Sigmoid colon (tissue), 7 donors: ENCODE results near the gene ZNF571. TPM values are rescaled to one million over a fixed set of nuclear protein-coding genes. Genes with fewer than 3 reads are reported as not detected.

Experiments used
- DNase-seq: peaks from one replicate; pipeline ENCODE4 v3.0.0-alpha.2; 2019
- H3K27ac ChIP-seq, 4 donors: fragments of 200-600 bp; sonication (generic); one replicate each; pipeline ENCODE4 v1.5.1; 2016 to 2019; ENCODE audit warnings: mild to moderate bottlenecking in 1 of 4
- H3K27me3 ChIP-seq, 3 donors: fragments of 200-600 bp; sonication (generic); one replicate each; pipeline ENCODE4 v1.5.1; 2019; ENCODE audit warnings: mild to moderate bottlenecking in 1 of 3
- H3K36me3 ChIP-seq, 4 donors: fragments of 200-600 bp; sonication (generic); one replicate each; pipeline ENCODE4 v1.5.1; 2016 to 2019
- H3K4me1 ChIP-seq, 4 donors: fragments of 200-600 bp; sonication (generic); one replicate each; pipeline ENCODE4 v1.5.1; 2017 to 2019
- H3K4me3 ChIP-seq, 4 donors: fragments of 200-600 bp; sonication (generic); one replicate each; pipeline ENCODE4 v1.5.1; 2017 to 2019; ENCODE audit warnings: mild to moderate bottlenecking in 2 of 4, moderate library complexity in 1 of 4
- H3K9me3 ChIP-seq, 4 donors: fragments of 200-600 bp in 3 of 4; sonication (generic) in 3 of 4; one replicate each; pipeline versions ENCODE4 v1.5.1 to v1.6.1; 2013 to 2019
- EP300 ChIP-seq, 4 donors: sonication (generic); formaldehyde crosslinking; IDR thresholded peaks; one replicate each; pipeline ENCODE4 v1.6.1; 2017; ENCODE audit warnings: antibody characterized with exemption in 4 of 4
- POLR2A ChIP-seq, 2 donors: fragments of 450-650 bp; IDR thresholded peaks; one replicate each; pipeline ENCODE4 v1.6.1; 2016; ENCODE audit warnings: antibody characterized with exemption in 2 of 2, mild to moderate bottlenecking in 2 of 2, moderate library complexity in 2 of 2
- POLR2AphosphoS5 ChIP-seq, 4 donors: sonication (generic); formaldehyde crosslinking; IDR thresholded peaks; one replicate each; pipeline ENCODE4 v1.6.1; 2017; ENCODE audit warnings: antibody characterized with exemption in 4 of 4
- WGBS, 2 donors: extraction: QIAGEN DNeasy Blood & Tissue Kit; methylation state at CpG; one replicate each; pipeline ENCODE4 v1.1.7; 2013; 5-methylcytosine and 5-hydroxymethylcytosine counted together
- intact Hi-C: fragments of 100-400 bp; cut with DNase I; formaldehyde crosslinking; loops from one replicate; pipeline ENCODE4 v1.15.1; 2023
- polyA plus RNA-seq, 3 donors: library from polyadenylated mRNA; stranded (reverse); fragments of 200-250 nt; gene quantifications; one replicate each; pipeline ENCODE4 v1.2.3, GENCODE V29; 2013
- total RNA-seq, 4 donors: library from RNA; depleted of rRNA; stranded (reverse); fragments of >200 nt; gene quantifications; one replicate each; pipeline ENCODE4 v1.1.0, GENCODE V29; 2016
- TF ChIP-seq, protein P1 (sequence below), 4 experiments: fragments of 450-650 bp in 3 of 4; fragments of 200-600 bp in 1 of 4; IDR thresholded peaks; one replicate each; pipeline ENCODE4 v1.5.1; 2016 to 2019; ENCODE audit warnings: antibody characterized with exemption in 4 of 4, mild to moderate bottlenecking in 3 of 4, moderate library complexity in 2 of 4
- donor health status: healthy with polysubstance abuse.
- donor health status: Bipolar disorder and iron deficiency.
- donor health status: healthy.

ZNF571 gene
- total and polyA plus RNA-seq, 7 donors: 1.2 to 11.4 (median 3.1) TPM

DNA sequence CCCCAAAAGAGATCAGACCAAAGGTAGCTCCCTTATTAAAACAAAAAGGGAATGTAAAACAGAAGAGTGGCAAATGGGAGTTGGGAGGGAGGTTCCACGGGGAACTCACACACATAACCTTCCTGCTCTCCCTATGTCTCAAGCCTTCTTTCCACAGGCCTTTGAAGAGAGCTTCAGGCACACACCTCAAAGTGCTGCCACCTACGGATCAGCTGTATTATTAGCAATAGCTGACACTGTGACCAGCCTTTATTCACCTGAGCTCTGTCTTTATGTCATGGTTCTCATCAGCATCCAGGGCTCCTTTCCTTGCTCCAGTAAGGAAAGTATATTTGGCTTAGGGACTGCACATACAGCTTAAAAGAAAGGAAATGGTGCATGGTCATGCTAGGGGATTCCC, 11.3 kb downstream of the ZNF571 start:
- Histone ChIP-seq H3K9me3 (peaks cover 12 to 56% (median 31%) of the 10 kb centered on the region in 4 donors), H3K4me3 (no peak overlapping the region), H3K27ac (no peak overlapping the region), H3K4me1 (no peaks in the 10 kb centered on the region), H3K27me3 (no peaks in the 10 kb centered on the region), H3K36me3 (peaks cover 30 to 72% (median 44%) of the 10 kb centered on the region in 4 donors)
- DNase-seq: no peak
- intact Hi-C loops: no loop called here
- WGBS, 2 donors: 77 to 89% methylated on average over 2 of the region's 2 CpGs
- TF ChIP-seq EP300 (IDR thresholded peaks at IDR 0.05) (no peak), POLR2AphosphoS5 (IDR thresholded peaks at IDR 0.05) (no peak), POLR2A (IDR thresholded peaks at IDR 0.05) (no peak)
- TF ChIP-seq, protein P1, sequence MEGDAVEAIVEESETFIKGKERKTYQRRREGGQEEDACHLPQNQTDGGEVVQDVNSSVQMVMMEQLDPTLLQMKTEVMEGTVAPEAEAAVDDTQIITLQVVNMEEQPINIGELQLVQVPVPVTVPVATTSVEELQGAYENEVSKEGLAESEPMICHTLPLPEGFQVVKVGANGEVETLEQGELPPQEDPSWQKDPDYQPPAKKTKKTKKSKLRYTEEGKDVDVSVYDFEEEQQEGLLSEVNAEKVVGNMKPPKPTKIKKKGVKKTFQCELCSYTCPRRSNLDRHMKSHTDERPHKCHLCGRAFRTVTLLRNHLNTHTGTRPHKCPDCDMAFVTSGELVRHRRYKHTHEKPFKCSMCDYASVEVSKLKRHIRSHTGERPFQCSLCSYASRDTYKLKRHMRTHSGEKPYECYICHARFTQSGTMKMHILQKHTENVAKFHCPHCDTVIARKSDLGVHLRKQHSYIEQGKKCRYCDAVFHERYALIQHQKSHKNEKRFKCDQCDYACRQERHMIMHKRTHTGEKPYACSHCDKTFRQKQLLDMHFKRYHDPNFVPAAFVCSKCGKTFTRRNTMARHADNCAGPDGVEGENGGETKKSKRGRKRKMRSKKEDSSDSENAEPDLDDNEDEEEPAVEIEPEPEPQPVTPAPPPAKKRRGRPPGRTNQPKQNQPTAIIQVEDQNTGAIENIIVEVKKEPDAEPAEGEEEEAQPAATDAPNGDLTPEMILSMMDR (IDR thresholded peaks at IDR 0.05): no peak

DNA sequence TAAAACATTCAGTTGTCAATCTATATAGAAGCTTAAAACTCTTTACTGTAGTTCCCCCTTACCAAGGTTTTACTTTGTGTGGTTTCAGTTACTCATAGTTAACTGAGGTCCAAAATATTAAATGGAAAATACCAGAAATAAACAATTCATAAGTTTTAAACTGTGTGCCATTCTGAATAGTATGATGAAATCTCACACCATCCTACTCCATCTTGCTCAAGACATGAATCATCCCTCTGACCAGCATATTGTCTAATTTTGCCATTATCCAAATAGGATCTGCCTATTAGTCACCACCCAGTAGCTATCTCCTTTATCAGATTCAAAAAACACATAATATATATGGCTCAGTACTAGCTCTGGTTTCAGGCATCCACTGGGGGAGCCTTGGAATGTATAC, 22.4 kb downstream of the ZNF571 start:
- Histone ChIP-seq H3K27me3 (no peaks in the 10 kb centered on the region), H3K36me3 (peaks cover 0 to 45% (median 21%) of the 10 kb centered on the region in 4 donors), H3K27ac (no peak overlapping the region), H3K9me3 (peaks cover 41 to 59% (median 43%) of the 10 kb centered on the region in 4 donors), H3K4me3 (no peak overlapping the region), H3K4me1 (no peaks in the 10 kb centered on the region)
- TF ChIP-seq EP300 (IDR thresholded peaks at IDR 0.05) (no peak), POLR2AphosphoS5 (IDR thresholded peaks at IDR 0.05) (no peak), POLR2A (IDR thresholded peaks at IDR 0.05) (no peak)
- TF ChIP-seq, protein P1 (IDR thresholded peaks at IDR 0.05): no peak
- no peak for DNase-seq
- intact Hi-C loops: no loop called here

DNA sequence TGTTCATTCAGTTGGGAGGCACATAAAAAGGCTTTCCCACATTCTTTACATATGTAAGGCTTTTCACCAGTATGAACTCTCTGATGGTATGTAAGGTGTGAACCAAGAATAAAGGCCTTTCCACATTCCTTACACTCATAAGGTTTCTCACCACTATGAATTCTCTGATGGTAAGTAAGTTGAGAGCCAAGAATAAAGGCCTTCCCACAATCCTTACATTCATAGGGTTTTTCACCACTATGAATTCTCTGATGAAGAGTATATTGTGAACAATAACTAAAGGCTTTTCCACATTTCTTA, 29.3 kb downstream of the ZNF571 start:
- no peaks in the 10 kb centered on the region for H3K27me3 ChIP-seq
- intact Hi-C loops: no loop called here
- no peaks in the 10 kb centered on the region for H3K4me1 ChIP-seq
- peaks cover 0 to 90% (median 43%) of the 10 kb centered on the region in 4 donors for H3K36me3 ChIP-seq
- H3K27ac ChIP-seq: no peak overlapping the region
- no peak overlapping the region for H3K4me3 ChIP-seq
- peaks cover 59 to 99% (median 87%) of the 10 kb centered on the region in 4 donors for H3K9me3 ChIP-seq
- no peak for DNase-seq
- no peak for TF ChIP-seq EP300 (IDR thresholded peaks at IDR 0.05)
- TF ChIP-seq POLR2AphosphoS5 (IDR thresholded peaks at IDR 0.05): no peak
- no peak for TF ChIP-seq POLR2A (IDR thresholded peaks at IDR 0.05)
- TF ChIP-seq, protein P1 (IDR thresholded peaks at IDR 0.05): no peak

DNA sequence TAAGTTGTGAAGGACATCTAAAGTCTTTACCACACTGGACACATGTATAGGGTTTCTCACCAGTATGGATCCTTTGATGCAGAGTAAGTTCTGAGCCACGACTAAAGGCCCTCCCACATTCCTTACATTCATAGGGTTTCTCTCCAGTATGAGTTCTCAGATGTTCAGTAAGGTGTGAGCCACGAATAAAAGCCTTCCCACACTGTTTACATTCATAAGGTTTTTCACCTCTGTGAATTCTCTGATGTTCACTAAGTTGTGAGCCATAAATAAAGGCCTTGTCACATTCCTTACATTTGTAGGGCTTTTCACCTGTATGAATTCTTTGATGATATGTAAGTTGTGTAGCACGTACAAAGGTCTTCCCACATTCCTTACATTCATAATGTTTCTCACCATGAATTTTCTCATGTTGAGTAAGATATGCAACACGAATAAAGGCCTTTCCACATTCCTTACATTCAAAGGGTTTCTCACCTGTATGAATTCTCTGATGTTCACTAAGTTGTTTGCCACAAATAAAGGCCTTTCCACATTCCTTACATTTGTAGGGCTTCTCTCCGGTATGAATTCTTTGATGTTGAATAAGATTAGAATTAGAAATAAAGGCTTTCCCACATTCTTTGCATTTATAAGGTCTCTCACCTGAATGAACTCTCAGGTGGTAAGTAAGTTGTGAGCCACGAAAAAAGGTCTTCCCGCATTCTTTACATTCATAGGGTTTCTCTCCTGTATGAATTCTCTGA, 29.8 kb downstream of the ZNF571 start:
- 94% methylated on average over 7 of the region's 7 CpGs for WGBS, 2 donors
- peaks cover 60 to 99% (median 87%) of the 10 kb centered on the region in 4 donors for H3K9me3 ChIP-seq
- TF ChIP-seq POLR2AphosphoS5 (IDR thresholded peaks at IDR 0.05) (no peak), POLR2A (IDR thresholded peaks at IDR 0.05) (no peak), EP300 (IDR thresholded peaks at IDR 0.05) (no peak)
- TF ChIP-seq, protein P1 (IDR thresholded peaks at IDR 0.05): no peak
- intact Hi-C loops: no loop called here
- no peak for DNase-seq
- peaks cover 0 to 87% (median 41%) of the 10 kb centered on the region in 4 donors for H3K36me3 ChIP-seq
- H3K4me1 ChIP-seq: no peaks in the 10 kb centered on the region
- no peak overlapping the region for H3K4me3 ChIP-seq
- no peak overlapping the region for H3K27ac ChIP-seq
- no peaks in the 10 kb centered on the region for H3K27me3 ChIP-seq

DNA sequence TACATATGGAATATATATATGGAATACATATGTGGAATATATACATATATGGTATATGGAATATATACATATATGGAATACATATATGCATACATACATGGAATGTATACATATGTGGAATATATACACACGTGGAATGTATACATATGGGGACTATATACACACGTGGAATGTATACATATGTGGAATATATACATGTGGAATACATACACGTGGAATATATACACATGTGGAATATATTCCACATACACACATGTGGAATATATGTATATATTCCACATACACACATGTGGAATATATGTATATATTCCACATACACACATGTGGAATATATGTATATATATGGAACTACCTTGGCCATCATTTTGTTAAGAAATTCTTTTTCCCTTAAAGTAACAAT, 31.1 kb downstream of the ZNF571 start:
- intact Hi-C loops: no loop called here
- 93% methylated on average over 3 of the region's 3 CpGs for WGBS, 2 donors

More for the DNA sequence above, 31.1 kb downstream of the ZNF571 start:
- TF ChIP-seq EP300 (IDR thresholded peaks at IDR 0.05) (no peak), POLR2AphosphoS5 (IDR thresholded peaks at IDR 0.05) (no peak)
- no peak overlapping the region for H3K4me3 ChIP-seq
- H3K27me3 ChIP-seq: no peaks in the 10 kb centered on the region
- peaks cover 0 to 86% (median 33%) of the 10 kb centered on the region in 4 donors for H3K36me3 ChIP-seq
- peaks cover 56 to 98% (median 84%) of the 10 kb centered on the region in 4 donors for H3K9me3 ChIP-seq
- H3K27ac ChIP-seq: no peak overlapping the region
- no peaks in the 10 kb centered on the region for H3K4me1 ChIP-seq
- DNase-seq: no peak
